ENCODE measurements around the gene MRPL44.

The MRPL44 gene

DNA sequence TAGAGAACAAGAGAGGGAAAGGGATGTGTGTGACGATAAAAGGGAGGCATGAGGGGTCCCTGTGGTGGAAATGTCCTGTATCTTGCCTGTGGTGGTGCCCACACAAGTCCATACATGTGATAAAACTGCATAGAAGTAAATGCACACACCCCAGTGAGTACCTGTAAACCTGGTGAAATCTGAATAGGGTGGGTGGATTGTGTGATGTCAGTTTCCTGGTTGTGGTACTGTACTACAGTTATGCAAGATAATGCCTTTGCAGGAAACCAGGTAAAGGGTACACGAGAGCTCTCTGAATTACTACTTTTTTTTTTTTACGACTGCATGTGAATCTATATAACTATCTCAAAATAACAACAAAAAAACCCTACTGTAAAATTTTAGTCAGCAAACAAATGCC lies 59.7 kb downstream of the MRPL44 start:
- no peak for DNase-seq
